ENCODE results near the gene ABCC6. TPM values are rescaled to one million over a fixed set of nuclear protein-coding genes. Genes with fewer than 3 reads are reported as not detected.

The ABCC6 gene
- total RNA-seq, 2 experiments from 2014 or later = not detected

Other genes with a start within 250 kb of the ABCC6 start
- gene NOMO3, start 9.0 kb upstream of the ABCC6 start, total RNA-seq = 10 to 100 TPM; 24.4 to 29.3 TPM
- gene NPIPA7, start 155.6 kb upstream of the ABCC6 start, total RNA-seq = 10 to 100 TPM; 12.0 to 12.6 TPM

Measured in activated naive CD8-positive, alpha-beta T cell treated with anti-CD3 and anti-CD28 coated beads, Interleukin-2, amount 10 ng/mL, durations not matched to agents 7 days and 5 days (primary cell).